ENCODE measurements around the gene DENND1A.

DENND1A gene

DNA sequence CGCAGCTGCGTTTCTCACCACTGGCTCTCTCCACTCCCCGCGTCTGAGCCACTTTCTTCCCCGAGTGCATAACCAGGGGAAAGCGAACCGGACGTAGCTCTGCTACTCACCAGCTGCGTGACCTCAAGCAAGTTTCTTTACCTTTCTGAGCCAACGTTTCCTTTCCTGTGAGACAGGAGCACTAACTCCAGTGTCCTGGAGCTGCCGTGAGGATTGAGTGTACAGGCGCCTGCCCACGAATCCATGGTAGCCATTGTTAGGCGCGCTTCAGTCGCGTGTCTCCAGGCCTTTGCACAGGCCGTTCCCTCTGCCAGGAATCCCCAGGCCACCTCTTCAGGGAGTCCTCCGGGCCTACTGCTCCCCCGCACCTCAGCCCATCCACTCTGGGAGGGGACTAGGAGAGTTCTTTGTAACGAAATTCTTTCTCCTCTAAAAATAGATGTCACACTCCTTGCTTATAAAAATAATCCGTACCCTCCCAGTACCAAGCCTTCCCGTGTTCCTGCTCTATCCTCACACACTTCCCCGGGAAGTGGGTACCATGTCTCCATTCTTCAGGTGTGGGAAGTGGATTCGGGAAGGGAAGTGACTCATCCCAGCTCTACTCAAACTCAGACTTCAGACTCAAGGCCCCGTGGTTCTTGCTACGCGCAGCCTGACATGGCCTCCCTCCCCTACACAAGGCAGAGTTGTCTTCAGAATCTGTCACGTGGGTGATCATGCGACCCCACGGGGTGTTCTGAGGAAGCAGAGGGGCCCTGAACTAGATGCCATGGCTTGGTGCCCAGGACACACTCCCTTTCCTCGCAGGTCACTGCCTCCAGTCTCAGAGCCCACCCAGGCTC, 590.0 kb downstream of the DENND1A start:
- TF ChIP-seq, protein P1, sequence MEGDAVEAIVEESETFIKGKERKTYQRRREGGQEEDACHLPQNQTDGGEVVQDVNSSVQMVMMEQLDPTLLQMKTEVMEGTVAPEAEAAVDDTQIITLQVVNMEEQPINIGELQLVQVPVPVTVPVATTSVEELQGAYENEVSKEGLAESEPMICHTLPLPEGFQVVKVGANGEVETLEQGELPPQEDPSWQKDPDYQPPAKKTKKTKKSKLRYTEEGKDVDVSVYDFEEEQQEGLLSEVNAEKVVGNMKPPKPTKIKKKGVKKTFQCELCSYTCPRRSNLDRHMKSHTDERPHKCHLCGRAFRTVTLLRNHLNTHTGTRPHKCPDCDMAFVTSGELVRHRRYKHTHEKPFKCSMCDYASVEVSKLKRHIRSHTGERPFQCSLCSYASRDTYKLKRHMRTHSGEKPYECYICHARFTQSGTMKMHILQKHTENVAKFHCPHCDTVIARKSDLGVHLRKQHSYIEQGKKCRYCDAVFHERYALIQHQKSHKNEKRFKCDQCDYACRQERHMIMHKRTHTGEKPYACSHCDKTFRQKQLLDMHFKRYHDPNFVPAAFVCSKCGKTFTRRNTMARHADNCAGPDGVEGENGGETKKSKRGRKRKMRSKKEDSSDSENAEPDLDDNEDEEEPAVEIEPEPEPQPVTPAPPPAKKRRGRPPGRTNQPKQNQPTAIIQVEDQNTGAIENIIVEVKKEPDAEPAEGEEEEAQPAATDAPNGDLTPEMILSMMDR (IDR thresholded peaks at IDR 0.05; ENCODE audit: low read depth, low read length, missing control alignments): no peak
- DNase-seq (ENCODE audit: low read depth): no peak
- no peak overlapping the region for H3K4me3 ChIP-seq (ENCODE audit: low read depth, low read length)
- in situ Hi-C loops (cut with HindIII; ENCODE audit: low sequenced_read_pairs): no loop called here

DNA sequence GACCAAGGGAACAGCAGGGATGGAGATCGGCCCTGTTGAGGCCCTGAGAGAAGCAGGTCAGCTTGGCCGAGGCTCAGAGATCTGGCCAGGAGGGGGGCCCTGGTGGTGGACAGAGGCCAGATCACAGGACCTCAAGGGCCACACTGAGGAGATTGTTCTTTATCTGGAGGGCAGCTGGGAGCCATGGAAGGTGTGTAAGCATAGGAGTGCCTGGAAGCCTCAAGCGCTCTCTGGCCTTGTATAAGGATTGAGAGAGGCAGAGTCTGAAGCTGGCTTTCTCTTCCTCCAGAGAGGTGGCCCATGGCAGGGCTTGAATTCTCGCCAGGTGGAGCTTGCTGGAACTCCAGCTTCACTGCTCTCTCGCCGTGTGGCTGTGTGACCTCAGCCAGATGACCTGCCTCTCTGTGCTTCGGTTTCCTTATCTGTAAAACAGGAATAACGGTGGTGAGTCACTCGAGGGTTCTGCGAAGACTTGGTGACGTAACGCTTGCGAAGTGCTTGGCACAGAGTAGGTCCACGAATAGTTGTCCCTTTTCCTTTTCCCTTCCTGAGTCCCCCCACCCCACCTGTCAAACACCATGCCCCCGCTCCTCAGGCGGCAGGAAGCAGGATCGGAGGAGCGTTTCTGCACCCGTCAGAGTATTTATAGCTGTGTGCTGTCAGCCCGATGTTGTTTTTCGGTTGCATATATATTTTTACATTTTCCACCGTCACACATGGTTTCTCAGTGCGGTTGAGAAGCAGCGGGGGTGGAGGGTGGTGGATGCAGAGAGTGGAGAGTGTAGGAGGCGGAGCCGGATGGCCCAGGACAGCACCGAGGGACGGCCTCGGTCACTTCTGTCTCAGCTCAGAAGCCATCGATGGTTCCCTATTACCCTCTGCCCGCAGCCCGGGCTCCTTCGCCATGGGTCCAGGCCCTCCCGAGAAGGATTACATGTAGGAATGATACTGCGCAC, 590.9 kb downstream of the DENND1A start:
- H3K4me3 ChIP-seq (ENCODE audit: low read depth, low read length): no peak overlapping the region
- in situ Hi-C loops (cut with HindIII; ENCODE audit: low sequenced_read_pairs): no loop called here
- TF ChIP-seq, protein P1 (IDR thresholded peaks at IDR 0.05; ENCODE audit: low read depth, low read length, missing control alignments): no peak
- no peak for DNase-seq (ENCODE audit: low read depth)

DNA sequence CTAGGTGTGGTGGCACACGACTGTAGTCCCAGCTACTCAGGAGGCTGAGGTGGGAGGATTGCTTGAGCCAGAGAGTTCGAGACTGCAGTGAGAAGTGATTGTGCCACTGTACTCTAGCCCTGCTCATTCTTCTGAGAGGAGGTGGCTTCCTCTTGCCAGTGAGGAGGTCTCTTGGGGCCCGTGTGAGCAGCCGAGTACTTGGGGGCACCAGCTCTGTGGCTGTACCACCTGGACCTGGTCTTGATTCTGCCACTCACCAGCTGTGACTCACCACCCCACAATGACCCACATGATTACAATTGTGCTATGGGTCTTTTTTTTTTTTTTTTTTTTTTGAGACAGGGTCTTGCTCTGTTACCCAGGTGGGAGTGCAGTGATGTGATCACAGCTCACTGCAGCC, 592.0 kb downstream of the DENND1A start:
- TF ChIP-seq, protein P1 (IDR thresholded peaks at IDR 0.05; ENCODE audit: low read depth, low read length, missing control alignments): no peak
- DNase-seq (ENCODE audit: low read depth): no peak
- no peak overlapping the region for H3K4me3 ChIP-seq (ENCODE audit: low read depth, low read length)
- in situ Hi-C loops (cut with HindIII; ENCODE audit: low sequenced_read_pairs): no loop called here

DNA sequence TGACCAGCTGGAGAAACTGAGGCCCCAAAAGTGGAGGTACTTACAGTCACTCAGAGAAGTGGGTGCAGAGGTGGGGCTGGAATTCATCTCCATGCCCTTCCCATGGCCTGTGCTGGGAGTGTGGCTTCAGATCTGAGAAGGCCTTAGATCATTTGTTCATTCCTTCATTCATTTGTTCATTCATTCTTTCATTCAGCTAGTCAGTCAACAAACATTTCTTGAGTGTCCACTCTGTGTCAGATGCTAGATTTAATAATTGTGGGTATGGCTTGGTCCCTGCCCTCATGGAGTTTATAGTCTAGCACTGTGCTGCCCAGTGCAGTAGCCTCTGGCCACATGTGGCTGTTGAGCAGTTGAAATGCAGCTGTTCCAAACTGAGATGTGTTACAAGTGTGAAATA, 593.0 kb downstream of the DENND1A start:
- no peak overlapping the region for H3K4me3 ChIP-seq (ENCODE audit: low read depth, low read length)
- TF ChIP-seq, protein P1 (IDR thresholded peaks at IDR 0.05; ENCODE audit: low read depth, low read length, missing control alignments): no peak
- DNase-seq (ENCODE audit: low read depth): no peak
- in situ Hi-C loops (cut with HindIII; ENCODE audit: low sequenced_read_pairs): no loop called here

DNA sequence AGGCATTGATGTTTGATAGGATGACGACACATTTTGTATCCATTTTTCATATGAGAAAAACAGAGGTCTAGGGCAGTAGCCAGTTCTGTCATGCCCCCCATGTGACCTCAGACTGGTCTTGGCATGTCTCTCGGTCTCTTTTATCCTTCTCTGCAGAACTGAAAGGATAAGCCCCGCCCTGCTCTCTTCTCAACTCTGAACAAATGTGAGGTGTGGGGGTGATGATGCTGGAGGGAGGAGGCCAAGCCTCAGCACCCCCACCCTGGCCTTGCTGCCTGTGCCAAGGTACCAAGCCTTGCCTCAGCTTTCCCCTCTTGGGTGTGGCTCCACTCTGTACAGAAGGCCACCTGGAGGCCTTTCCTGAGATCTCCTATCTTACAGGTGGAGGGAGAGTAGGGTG, 593.5 kb downstream of the DENND1A start:
- TF ChIP-seq, protein P1 (IDR thresholded peaks at IDR 0.05; ENCODE audit: low read depth, low read length, missing control alignments): no peak
- in situ Hi-C loops (cut with HindIII; ENCODE audit: low sequenced_read_pairs): no loop called here
- no peak for DNase-seq (ENCODE audit: low read depth)
- H3K4me3 ChIP-seq (ENCODE audit: low read depth, low read length): no peak overlapping the region

DNA sequence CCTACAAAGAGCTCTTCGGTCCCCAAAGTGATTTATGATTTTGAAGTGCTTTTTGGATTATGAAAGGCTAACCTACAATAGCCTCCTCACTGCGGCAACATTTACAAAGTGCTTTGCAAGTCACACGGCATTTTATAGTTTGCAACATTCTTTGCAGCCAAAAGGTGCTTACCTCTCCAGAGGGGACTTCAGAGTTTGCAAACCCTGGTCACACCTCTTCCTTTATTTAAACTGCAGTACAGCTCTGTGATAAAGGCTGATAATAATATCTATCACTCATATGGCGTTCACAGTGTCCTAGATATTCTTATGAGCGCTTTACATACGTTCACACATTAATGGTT, 594.0 kb downstream of the DENND1A start:
- no peak overlapping the region for H3K4me3 ChIP-seq (ENCODE audit: low read depth, low read length)
- no peak for DNase-seq (ENCODE audit: low read depth)
- TF ChIP-seq, protein P1 (IDR thresholded peaks at IDR 0.05; ENCODE audit: low read depth, low read length, missing control alignments): no peak
- in situ Hi-C loops (cut with HindIII; ENCODE audit: low sequenced_read_pairs): no loop called here
